H9 (cell line): Measurements from ENCODE around the gene NFU1. TPM values are rescaled to one million over a fixed set of nuclear protein-coding genes. Genes with fewer than 3 reads are reported as not detected.
"Not testable (repeated sequence)": the region's sequence is repeated elsewhere in the genome, so short reads cannot be mapped to it uniquely, and the experiment has no call there.

Experiments
- DNase-seq: peaks from one replicate; pipeline ENCODE4 v3.0.0-alpha.2; 2017
- H2AFZ ChIP-seq: one replicate; pipeline ENCODE4 v1.6.1; 2013; ENCODE audit warnings: mild to moderate bottlenecking, low read length, control low read depth, moderate library complexity
- H2AK5ac ChIP-seq: 2 replicates; pipeline ENCODE4 v1.6.1; 2013; ENCODE audit warnings: low read length, control low read depth, mixed read lengths; ENCODE audit not compliant: insufficient read length
- H2BK120ac ChIP-seq: one replicate; pipeline ENCODE4 v1.6.1; 2013; ENCODE audit warnings: low read depth, mild to moderate bottlenecking, low read length, control low read depth, inconsistent platforms; ENCODE audit not compliant: poor library complexity, severe bottlenecking
- H2BK12ac ChIP-seq: 2 replicates; pipeline ENCODE4 v1.6.1; 2013; ENCODE audit warnings: low read length, control low read depth, mixed read lengths, low read depth; ENCODE audit not compliant: insufficient read length
- H2BK15ac ChIP-seq: 2 replicates; pipeline ENCODE4 v1.6.1; 2013; ENCODE audit warnings: low read depth, low read length, control low read depth
- H2BK20ac ChIP-seq: one replicate; pipeline ENCODE4 v1.6.1; 2013; ENCODE audit warnings: low read depth, mild to moderate bottlenecking, low read length, control low read depth, inconsistent platforms; ENCODE audit not compliant: poor library complexity, severe bottlenecking
- H2BK5ac ChIP-seq: 2 replicates; pipeline ENCODE4 v1.6.1; 2013; ENCODE audit warnings: low read length, control low read depth, mixed read lengths; ENCODE audit not compliant: insufficient read length
- H3K14ac ChIP-seq: 2 replicates; pipeline ENCODE4 v1.6.1; 2013; ENCODE audit warnings: low read length, control low read depth; ENCODE audit not compliant: insufficient read depth
- H3K18ac ChIP-seq: 2 replicates; pipeline ENCODE4 v1.6.1; 2013; ENCODE audit warnings: low read depth, mild to moderate bottlenecking, mixed read lengths, low read length, control low read depth; ENCODE audit not compliant: insufficient read length
- H3K23ac ChIP-seq: 2 replicates; pipeline ENCODE4 v1.6.1; 2013; ENCODE audit warnings: low read length, control low read depth, mixed read lengths, low read depth; ENCODE audit not compliant: insufficient read length
- H3K23me2 ChIP-seq: 2 replicates; pipeline ENCODE4 v1.6.1; 2013; ENCODE audit warnings: low read depth, mild to moderate bottlenecking, mixed read lengths, low read length, control low read depth; ENCODE audit not compliant: insufficient read length, poor library complexity, severe bottlenecking
- H3K27ac ChIP-seq: 2 replicates; pipeline ENCODE4 v1.5.1; 2013; ENCODE audit warnings: low read length, control low read depth, mixed read lengths, low read depth; ENCODE audit not compliant: insufficient read length
- H3K27me3 ChIP-seq: 2 replicates; pipeline ENCODE4 v1.6.1; 2013; ENCODE audit warnings: low read length, control low read depth, inconsistent platforms; ENCODE audit not compliant: insufficient read depth
- H3K4ac ChIP-seq: 2 replicates; pipeline ENCODE4 v1.6.1; 2013; ENCODE audit warnings: low read depth, mild to moderate bottlenecking, control low read depth, inconsistent platforms, low read length, moderate library complexity
- H3K4me1 ChIP-seq: 2 replicates; pipeline ENCODE4 v1.6.1; 2013; ENCODE audit warnings: low read length, control low read depth, inconsistent platforms; ENCODE audit not compliant: insufficient read depth
- H3K4me2 ChIP-seq: 2 replicates; pipeline ENCODE4 v1.6.1; 2013; ENCODE audit warnings: low read length, control low read depth, mixed read lengths; ENCODE audit not compliant: insufficient read length, insufficient read depth
- H3K56ac ChIP-seq: 2 replicates; pipeline ENCODE4 v1.6.1; 2013; ENCODE audit warnings: low read depth, mild to moderate bottlenecking, mixed read lengths, low read length, control low read depth; ENCODE audit not compliant: insufficient read length
- H3K79me1 ChIP-seq: 2 replicates; pipeline ENCODE4 v1.6.1; 2013; ENCODE audit warnings: low read depth, mild to moderate bottlenecking, moderate library complexity, low read length, control low read depth, inconsistent platforms; ENCODE audit not compliant: insufficient read depth, poor library complexity, severe bottlenecking
- H3K79me2 ChIP-seq: 2 replicates; pipeline ENCODE4 v1.6.1; 2013; ENCODE audit warnings: low read length, control low read depth, inconsistent platforms; ENCODE audit not compliant: insufficient read depth
- H3K9ac ChIP-seq: 2 replicates; pipeline ENCODE4 v1.6.1; 2013; ENCODE audit warnings: low read length, control low read depth, mixed read lengths; ENCODE audit not compliant: insufficient read length; ENCODE audit errors: extremely low read depth
- H3K9me3 ChIP-seq: one replicate; pipeline ENCODE4 v1.6.1; 2013; ENCODE audit warnings: low read depth, low read length, inconsistent platforms; ENCODE audit not compliant: control insufficient read depth
- H3T11ph ChIP-seq: one replicate; pipeline ENCODE4 v1.6.1; 2013; ENCODE audit warnings: mild to moderate bottlenecking, low read length, control low read depth, inconsistent platforms
- H4K20me1 ChIP-seq: one replicate; pipeline ENCODE4 v1.6.1; 2013; ENCODE audit not compliant: control insufficient read depth, insufficient read length, insufficient read depth
- H4K5ac ChIP-seq: 2 replicates; pipeline ENCODE4 v1.6.1; 2013; ENCODE audit warnings: low read depth, mild to moderate bottlenecking, mixed read lengths, low read length, control low read depth; ENCODE audit not compliant: insufficient read length
- H4K8ac ChIP-seq: replicated peaks from 2 replicates; pipeline ENCODE4 v1.6.1; 2013; ENCODE audit warnings: low read length, control low read depth, mixed read lengths, low read depth; ENCODE audit not compliant: insufficient read length
- H4K91ac ChIP-seq: 2 replicates; pipeline ENCODE4 v1.6.1; 2013; ENCODE audit warnings: low read depth, mild to moderate bottlenecking, moderate library complexity, mixed read lengths, low read length, control low read depth; ENCODE audit not compliant: insufficient read length
- H3K27ac Mint-ChIP-seq, 3 experiments: 2 replicates in 2 of 3; 3 replicates in 1 of 3; pipeline ENCODE4 v1.8.0; 2020 to 2021; ENCODE audit warnings: mixed read lengths in 3 of 3, mild to moderate bottlenecking in 1 of 3, moderate library complexity in 1 of 3
- H3K27me3 Mint-ChIP-seq: 2 replicates; pipeline ENCODE4 v1.8.0; 2021; ENCODE audit warnings: low read depth, mild to moderate bottlenecking, moderate library complexity, mixed read lengths
- H3K36me3 Mint-ChIP-seq, 3 experiments: 2 replicates in 2 of 3; 3 replicates in 1 of 3; pipeline ENCODE4 v1.8.0; 2020 to 2021; ENCODE audit warnings: low read depth in 3 of 3, mixed read lengths in 3 of 3; ENCODE audit not compliant: insufficient read depth in 1 of 3
- H3K4me1 Mint-ChIP-seq, 2 experiments: 2 replicates each; pipeline ENCODE4 v1.8.0; 2020; ENCODE audit warnings: mixed read lengths in 2 of 2
- H3K4me3 Mint-ChIP-seq, 2 experiments: 2 replicates in 1 of 2; 3 replicates in 1 of 2; pipeline ENCODE4 v1.8.0; 2020 to 2021; ENCODE audit warnings: mild to moderate bottlenecking in 2 of 2, mixed read lengths in 2 of 2, moderate library complexity in 1 of 2
- H3K9me3 Mint-ChIP-seq, 2 experiments: 2 replicates in 1 of 2; 3 replicates in 1 of 2; pipeline ENCODE4 v1.8.0; 2020; ENCODE audit warnings: mild to moderate bottlenecking in 2 of 2, mixed read lengths in 2 of 2, moderate library complexity in 1 of 2
- WGBS: extraction: QIAGEN DNeasy Blood & Tissue Kit; methylation state at CpG from one replicate; pipeline ENCODE4 v1.1.7; 2013; ENCODE audit warnings: missing lambda C conversion rate, low lambda C conversion rate, mixed read lengths; ENCODE audit not compliant: insufficient read length; ENCODE audit errors: extremely low coverage; 5-methylcytosine and 5-hydroxymethylcytosine counted together
- total RNA-seq: library from RNA; stranded (reverse); gene quantifications from 2 replicates; pipeline ENCODE4 v1.2.1, GENCODE V29; 2021

The NFU1 gene
- total RNA-seq, 1 experiment from 2014 or later = 61.4 TPM

- H3K56ac ChIP-seq, H3K4ac ChIP-seq, H3K14ac ChIP-seq, H3T11ph ChIP-seq, H2BK15ac ChIP-seq, H2BK120ac ChIP-seq, DNase-seq, H4K91ac ChIP-seq, H3K27me3 ChIP-seq, H4K5ac ChIP-seq, H3K79me2 ChIP-seq, H2BK12ac ChIP-seq, H2BK5ac ChIP-seq, H3K4me3 Mint-ChIP-seq, H3K9me3 Mint-ChIP-seq, H3K9me3 ChIP-seq, H3K18ac ChIP-seq, H3K4me2 ChIP-seq, H3K9ac ChIP-seq, H3K27ac Mint-ChIP-seq, H3K4me1 ChIP-seq, H4K8ac ChIP-seq, H2AK5ac ChIP-seq, H2BK20ac ChIP-seq, H3K79me1 ChIP-seq, H3K27ac ChIP-seq, H3K27me3 Mint-ChIP-seq, H2AFZ ChIP-seq, H4K20me1 ChIP-seq, H3K23ac ChIP-seq: not testable (repeated sequence)
- H3K23me2 ChIP-seq = peaks cover 11% of the 10 kb centered on the region
- Mint-ChIP-seq H3K4me1 (peaks cover 28 to 31% of the 10 kb centered on the region in 2 experiments), H3K36me3 (peaks cover 0 to 14% (median 0%) of the 10 kb centered on the region in 3 experiments; a peak in 2 of 7 replicates)
- WGBS = no CpG with 5 or more reads among the region's 2 CpGs
These were observed 2.3 kb upstream of the NFU1 start for GRCh38 chr2:69439499-69439898.
